Measurements from ENCODE around the gene MTA1.

- TF ChIP-seq CTCF (IDR thresholded peaks at IDR 0.05; ENCODE audit: low read depth, low read length, poor library complexity, severe bottlenecking) (no peak), EZH2phosphoT487 (IDR thresholded peaks at IDR 0.05; ENCODE audit: borderline replicate concordance, low read length) (no peak)
Observed at GRCh38 chr14:105487449-105487985, 67.9 kb downstream of the MTA1 start.
